GM12891 (cell line): ENCODE results near the gene ARHGEF16.

Experiments used
- DNase-seq: peaks from one replicate; pipeline ENCODE4 v3.0.0; 2011; ENCODE audit warnings: low spot score; ENCODE audit not compliant: insufficient read length
- FAIRE-seq: peaks from 2 replicates; lab custom pipeline; 2011; peaks lifted over from hg19 to GRCh38; lab: Jason Lieb, UNC
- PAX5 ChIP-seq: IDR thresholded peaks from 2 replicates; pipeline ENCODE4 v1.6.1; 2011; ENCODE audit warnings: low read length, moderate library complexity, mild to moderate bottlenecking; ENCODE audit not compliant: insufficient read depth, severe bottlenecking
- POLR2A ChIP-seq: IDR thresholded peaks from 2 replicates; pipeline ENCODE4 v1.6.1; 2011; ENCODE audit warnings: low read depth, low read length, control low read depth
- POLR2AphosphoS5 ChIP-seq: IDR thresholded peaks from 2 replicates; pipeline ENCODE4 v1.6.1; 2011; ENCODE audit warnings: low read depth, low read length, control low read depth
- POU2F2 ChIP-seq: IDR thresholded peaks from 2 replicates; pipeline ENCODE4 v1.6.1; 2011; ENCODE audit warnings: low read depth, mild to moderate bottlenecking, control low read depth, low read length, moderate library complexity
- SPI1 ChIP-seq: IDR thresholded peaks from 2 replicates; pipeline ENCODE4 v1.6.1; 2011; ENCODE audit warnings: low read depth, low read length, control low read depth
- TAF1 ChIP-seq: IDR thresholded peaks from 2 replicates; pipeline ENCODE4 v1.6.1; 2011; ENCODE audit warnings: low read depth, low read length, control low read depth

ARHGEF16 gene

GRCh38 chr1:3520419-3521378, 66.2 kb downstream of the ARHGEF16 start:
- FAIRE-seq (no peak), DNase-seq (no peak)
- TF ChIP-seq POLR2A (no peak), TAF1 (no peak), PAX5 (no peak), SPI1 (no peak), POLR2AphosphoS5 (no peak), POU2F2 (no peak)

- DNase-seq (no peak), FAIRE-seq (no peak)
- TF ChIP-seq TAF1 (no peak), POLR2A (no peak), SPI1 (no peak), POU2F2 (no peak), POLR2AphosphoS5 (no peak), PAX5 (no peak)
Observed at GRCh38 chr1:3521426-3521825, 67.0 kb downstream of the ARHGEF16 start.

- no peak for DNase-seq
- TF ChIP-seq PAX5 (no peak), TAF1 (no peak), POLR2AphosphoS5 (no peak), POU2F2 (no peak), POLR2A (no peak), SPI1 (no peak)
Observed at GRCh38 chr1:3522112-3522511, 67.6 kb downstream of the ARHGEF16 start.

GRCh38 chr1:3522564-3523265, 68.2 kb downstream of the ARHGEF16 start:
- DNase-seq: no peak

More at GRCh38 chr1:3522112-3522511, 67.6 kb downstream of the ARHGEF16 start:
- no peak for FAIRE-seq

GRCh38 chr1:3523980-3524379, 69.5 kb downstream of the ARHGEF16 start:
- TF ChIP-seq POU2F2 (no peak), SPI1 (no peak), PAX5 (no peak)
- FAIRE-seq: no peak
- no peak for DNase-seq

More at GRCh38 chr1:3522564-3523265, 68.2 kb downstream of the ARHGEF16 start:
- TF ChIP-seq POLR2A (no peak), POLR2AphosphoS5 (no peak), PAX5 (no peak), SPI1 (no peak), TAF1 (no peak), POU2F2 (no peak)
- no peak for FAIRE-seq

GRCh38 chr1:3524556-3525203, 70.2 kb downstream of the ARHGEF16 start:
- FAIRE-seq (no peak), DNase-seq (no peak)
- no peak for TF ChIP-seq POLR2A
- no peak for TF ChIP-seq TAF1
- TF ChIP-seq SPI1: no peak
- no peak for TF ChIP-seq PAX5
- TF ChIP-seq POU2F2: no peak
- TF ChIP-seq POLR2AphosphoS5: no peak

GRCh38 chr1:3525551-3526482, 71.4 kb downstream of the ARHGEF16 start:
- no peak for TF ChIP-seq SPI1
- no peak for TF ChIP-seq POLR2AphosphoS5
- TF ChIP-seq POU2F2: no peak
- TF ChIP-seq TAF1: no peak
- TF ChIP-seq POLR2A: no peak
- TF ChIP-seq PAX5: no peak
- FAIRE-seq (no peak), DNase-seq (no peak)

GRCh38 chr1:3527774-3528173, 73.3 kb downstream of the ARHGEF16 start:
- no peak for DNase-seq
- FAIRE-seq: no peak
- no peak for TF ChIP-seq TAF1
- no peak for TF ChIP-seq POLR2AphosphoS5
- TF ChIP-seq SPI1: no peak
- TF ChIP-seq PAX5: no peak
- TF ChIP-seq POU2F2: no peak
- no peak for TF ChIP-seq POLR2A
